ENCODE results near the gene ZNF574.

Gene ZNF574

DNA sequence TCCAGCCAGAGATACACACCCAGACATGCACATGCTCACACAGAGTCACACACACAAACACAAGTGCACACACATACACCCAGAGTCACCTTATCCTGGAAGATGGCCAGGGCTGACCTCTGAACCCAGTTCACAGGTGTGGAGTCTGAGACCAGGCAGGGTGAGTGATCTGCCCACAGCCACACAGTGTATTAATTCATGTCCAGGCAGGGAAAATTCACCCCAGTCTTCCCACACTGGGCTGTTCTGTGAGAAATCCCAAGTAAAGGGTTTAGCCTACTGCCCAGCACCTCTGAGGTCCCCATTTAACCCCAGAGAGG lies 54.2 kb downstream of the ZNF574 start:
- DNase-seq = no peak
